ENCODE data around the gene OR52B6.

- TF ChIP-seq EP300 (IDR thresholded peaks at IDR 0.05; ENCODE audit: borderline replicate concordance) (no peak), FOXM1 (IDR thresholded peaks at IDR 0.05; ENCODE audit: borderline replicate concordance, low read depth) (no peak), TAF1 (IDR thresholded peaks at IDR 0.05; ENCODE audit: low read depth) (no peak), CEBPB (IDR thresholded peaks at IDR 0.05) (no peak), YY1 (IDR thresholded peaks at IDR 0.05; ENCODE audit: low read depth) (no peak), EGR1 (IDR thresholded peaks at IDR 0.05) (no peak), MAX (IDR thresholded peaks at IDR 0.05) (no peak)
Observed at GRCh38 chr11:5548440-5548839, 32.2 kb upstream of the OR52B6 start, which contains the start of gene OR52H1.
